Mucosa of gallbladder (tissue), 1 donor: ENCODE measurements around the gene LIFR. TPM values are rescaled to one million over a fixed set of nuclear protein-coding genes. Genes with fewer than 3 reads are reported as not detected.
A peak's percentile ranks its signal among the peaks of the same experiment; 100 is the strongest.

Experiments
- DNase-seq: peaks from one replicate; pipeline ENCODE4 v3.0.0-alpha.2; 2020; ENCODE audit warnings: low spot score
- total RNA-seq: library from RNA; stranded (reverse); gene quantifications from one replicate; pipeline ENCODE4 v1.2.1, GENCODE V29; 2021
- donor health status: DM: no; HTN: no; CAD: no.

The LIFR gene
- total RNA-seq, 1 donor from 2014 or later = 58.0 TPM

DNA sequence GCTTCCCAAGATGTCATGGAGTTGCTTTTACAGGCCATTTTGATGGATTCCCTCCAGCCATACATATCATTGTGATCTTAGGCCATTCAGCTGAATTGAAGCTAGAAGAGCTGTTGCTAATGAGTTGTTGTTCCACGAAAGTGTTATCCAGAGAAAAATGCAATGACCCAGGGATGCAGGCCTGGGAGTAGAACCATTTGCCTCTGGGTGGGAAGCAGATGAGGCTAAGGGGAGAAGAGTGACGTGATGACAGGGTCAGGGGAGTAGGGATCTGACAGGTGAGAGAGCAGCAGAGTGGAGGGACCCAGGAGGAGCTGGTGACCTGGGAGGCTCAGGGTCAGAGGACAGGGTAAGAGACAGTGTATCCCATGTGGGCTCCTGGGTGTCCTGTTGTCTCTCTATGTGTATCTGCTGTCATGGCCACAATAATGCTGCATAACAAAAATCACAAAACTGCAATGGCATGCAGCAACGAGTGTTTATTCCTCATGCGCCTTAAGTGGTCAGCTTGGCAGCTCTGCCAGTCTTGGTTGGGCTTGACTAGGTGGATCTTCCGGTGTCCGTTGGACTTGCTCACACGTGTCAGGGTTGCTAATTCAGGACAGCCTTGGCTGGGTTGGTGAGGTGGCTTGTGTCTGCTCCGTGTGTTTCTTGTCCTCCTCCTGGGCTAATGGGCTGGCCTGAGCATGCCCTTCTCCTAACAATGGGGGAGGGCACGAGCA, 90.6 kb downstream of the LIFR start:
- DNase-seq = no peak

DNA sequence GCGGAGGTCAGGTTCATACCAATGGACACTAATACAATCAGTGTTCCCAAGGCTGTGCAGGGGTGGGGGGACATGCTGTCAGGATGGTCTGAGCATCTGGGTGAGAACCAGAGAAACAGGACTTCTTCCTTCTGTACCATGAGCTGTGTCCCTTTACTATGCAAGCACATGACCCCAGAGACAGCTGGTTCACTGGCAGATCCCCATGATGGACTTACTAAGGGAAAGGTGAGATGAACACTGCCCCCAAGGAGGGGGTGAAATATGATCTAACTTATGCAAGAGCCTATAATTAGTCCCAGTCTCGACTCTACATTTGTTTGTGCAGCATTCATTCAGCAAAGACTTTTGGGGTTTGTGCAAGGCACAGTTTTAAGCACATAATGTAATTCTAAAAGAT, 91.4 kb downstream of the LIFR start:
- no peak for DNase-seq

DNA sequence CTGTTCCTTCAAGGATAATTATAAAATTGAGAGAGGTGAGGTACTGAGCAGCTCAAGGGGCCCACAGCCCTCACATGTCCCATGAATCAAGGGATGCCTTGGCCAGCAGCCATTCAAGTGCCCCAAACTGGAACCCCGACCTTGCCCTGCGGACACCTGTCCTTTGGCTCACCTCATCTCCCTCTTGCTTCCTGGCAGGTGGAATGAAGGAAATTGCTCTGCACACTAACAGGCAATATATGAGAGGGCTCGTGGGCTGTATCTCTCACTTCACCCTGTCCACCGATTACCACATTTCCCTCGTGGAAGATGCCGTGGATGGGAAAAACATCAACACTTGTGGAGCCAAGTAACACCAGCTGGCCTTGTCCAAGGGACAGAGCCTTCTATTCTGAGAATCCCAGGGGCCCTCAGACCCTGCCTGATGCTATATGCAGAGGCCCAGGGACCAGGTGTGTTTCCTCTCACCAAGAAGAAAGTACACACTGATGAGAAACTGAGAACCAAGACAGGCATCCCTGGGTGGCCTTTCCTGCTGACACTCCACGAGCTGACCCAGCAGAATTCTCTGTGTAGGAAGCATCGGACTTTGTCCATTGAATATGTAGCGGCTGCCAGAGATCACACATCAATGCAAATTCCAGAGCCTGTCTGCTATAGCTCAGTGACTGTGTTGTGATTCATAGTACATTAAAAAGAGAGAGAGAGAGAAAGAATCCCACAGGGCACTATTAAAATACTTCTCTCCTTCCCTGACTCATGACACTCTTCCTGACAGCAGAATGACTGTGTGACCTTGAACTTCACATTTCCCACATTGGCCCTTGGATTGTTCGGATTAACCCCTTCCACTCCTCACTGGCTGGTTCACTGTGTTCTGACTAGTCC, 92.6 kb downstream of the LIFR start:
- peak; percentile 82 for DNase-seq

DNA sequence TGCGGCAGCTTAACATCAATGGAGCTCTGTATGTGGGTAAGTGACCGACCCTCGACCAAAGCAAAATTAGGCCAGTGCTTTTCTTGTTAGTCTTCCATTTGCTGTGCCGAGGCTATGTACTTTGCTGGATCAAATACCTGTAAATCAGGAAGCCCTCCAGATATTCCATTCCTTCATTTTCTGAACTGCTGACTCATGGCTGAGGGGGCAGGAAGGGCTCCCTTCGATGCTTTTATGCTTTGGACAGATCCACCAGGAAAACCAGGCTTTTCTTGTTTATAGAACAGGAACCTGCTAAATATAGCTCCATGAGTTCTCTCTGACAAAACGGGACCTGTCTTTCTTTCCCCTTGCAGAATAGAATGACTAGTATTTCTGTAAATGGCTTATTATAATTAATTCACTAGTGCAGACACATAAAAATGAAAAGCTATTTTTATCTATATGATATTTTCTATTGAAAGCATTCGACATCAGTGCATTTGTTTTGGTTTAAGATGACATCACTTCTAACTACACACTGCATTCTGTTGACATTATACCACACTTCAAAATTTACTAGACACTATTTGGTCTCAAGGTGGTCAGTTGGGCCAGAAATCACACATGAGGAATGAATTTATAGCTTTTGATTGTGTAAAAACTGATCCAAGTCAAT, 93.3 kb downstream of the LIFR start:
- no peak for DNase-seq

- no peak for DNase-seq
Observed at GRCh38 chr5:38458174-38458573, 98.3 kb downstream of the LIFR start.

DNA sequence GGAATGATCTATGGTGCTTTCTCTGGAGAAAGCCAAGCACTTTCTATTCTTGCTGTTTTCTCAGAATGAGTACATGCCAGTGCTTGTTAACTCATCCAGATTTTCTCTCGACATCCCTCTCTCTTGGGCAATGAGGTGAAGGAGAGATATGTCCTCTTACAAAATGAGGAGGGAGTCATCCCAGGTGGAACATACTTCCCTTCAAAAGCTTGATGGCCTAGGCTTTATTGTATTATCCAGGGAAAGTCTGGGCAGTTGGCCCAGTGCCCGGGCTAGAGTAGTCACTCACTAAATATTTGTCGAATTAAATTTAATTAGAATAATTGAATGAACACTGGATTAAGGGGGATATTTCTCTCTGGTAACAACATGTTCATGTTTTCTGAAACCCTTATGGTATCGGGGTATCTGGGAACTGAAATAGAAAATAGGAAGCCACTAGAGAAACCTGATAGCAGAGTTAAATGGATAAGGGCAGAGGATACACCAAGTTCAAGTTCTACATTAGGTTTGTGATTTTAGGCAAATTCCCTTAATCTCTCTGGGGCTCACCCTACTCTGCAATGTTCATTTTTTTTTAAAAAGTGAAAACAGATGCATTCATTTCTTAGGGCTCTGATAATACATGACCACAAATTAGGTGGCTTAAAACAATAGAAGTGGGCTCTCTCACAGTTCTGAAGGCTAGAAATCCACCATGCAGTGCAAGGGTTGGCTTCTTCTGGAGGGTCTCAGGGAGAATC, 99.6 kb downstream of the LIFR start:
- no peak for DNase-seq

- DNase-seq = no peak
Observed at GRCh38 chr5:38455796-38456330, 100.6 kb downstream of the LIFR start.

DNA sequence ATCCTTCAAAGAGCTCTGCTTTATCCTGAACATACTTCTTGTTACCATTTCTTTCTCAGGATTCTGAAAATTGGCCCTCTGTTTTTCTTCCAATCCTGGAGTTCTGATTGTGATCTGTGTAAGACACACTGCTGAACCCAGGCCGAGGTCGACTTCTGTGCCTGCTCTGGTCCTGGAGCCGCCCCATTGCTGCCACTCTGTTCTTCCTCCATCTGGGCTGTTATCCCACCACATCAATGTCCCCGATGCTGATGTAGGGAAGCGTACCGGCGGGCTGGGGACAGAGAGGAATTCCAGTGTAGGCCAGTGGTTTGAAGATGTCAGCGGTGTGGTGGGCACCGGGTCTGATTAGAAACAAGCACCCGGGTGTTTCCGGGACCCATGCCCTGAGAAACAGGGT, 102.5 kb downstream of the LIFR start:
- DNase-seq = no peak

GRCh38 chr5:38453506-38453905, 102.9 kb downstream of the LIFR start:
- no peak for DNase-seq

DNA sequence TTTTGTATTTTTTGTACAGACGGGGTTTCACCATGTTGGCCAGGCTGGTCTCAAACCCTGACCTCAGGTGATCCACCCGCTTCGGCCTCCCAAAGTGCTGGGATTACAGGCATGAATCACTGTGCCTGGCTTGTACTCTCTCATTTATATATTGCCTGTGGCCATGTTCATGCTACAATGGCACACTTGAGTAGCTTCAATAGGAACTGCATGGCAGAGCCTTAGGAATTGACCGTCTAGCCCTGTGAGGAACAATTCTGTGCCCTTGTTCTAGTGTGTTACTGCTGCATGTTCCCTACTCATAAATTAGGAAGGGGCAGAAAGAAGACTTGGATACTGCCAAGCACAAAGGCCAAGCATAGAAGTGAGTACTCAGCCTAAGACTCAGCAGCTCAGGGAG, 104.2 kb downstream of the LIFR start:
- no peak for DNase-seq

- no peak for DNase-seq
Observed at GRCh38 chr5:38451074-38451725, 105.2 kb downstream of the LIFR start.

- no peak for DNase-seq
Observed at GRCh38 chr5:38450627-38451026, 105.8 kb downstream of the LIFR start.

- DNase-seq = no peak
Observed at GRCh38 chr5:38448568-38449350, 107.7 kb downstream of the LIFR start.

- no peak for DNase-seq
Observed at GRCh38 chr5:38447786-38448185, 108.7 kb downstream of the LIFR start.

DNA sequence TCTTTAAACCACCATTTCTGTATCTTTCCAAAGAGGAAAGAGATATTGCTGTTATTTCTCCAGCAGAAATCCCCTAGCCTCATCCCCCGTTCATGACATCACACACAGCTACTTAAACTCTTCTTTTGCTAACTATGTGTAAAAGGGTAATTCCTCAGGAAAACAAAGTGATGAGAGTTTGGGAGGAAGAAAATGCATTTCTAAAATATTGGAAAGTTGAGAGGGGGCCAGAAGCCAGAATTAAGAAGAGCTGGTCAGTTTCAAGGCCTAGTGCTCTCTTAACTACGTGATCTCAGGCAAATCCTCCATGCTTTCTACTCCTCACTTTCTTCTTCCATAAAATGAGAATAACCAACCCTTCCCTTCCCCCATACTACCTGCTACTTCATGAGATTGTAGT, 109.4 kb downstream of the LIFR start:
- no peak for DNase-seq

- DNase-seq = no peak
Observed at GRCh38 chr5:38446029-38446522, 110.4 kb downstream of the LIFR start.

DNA sequence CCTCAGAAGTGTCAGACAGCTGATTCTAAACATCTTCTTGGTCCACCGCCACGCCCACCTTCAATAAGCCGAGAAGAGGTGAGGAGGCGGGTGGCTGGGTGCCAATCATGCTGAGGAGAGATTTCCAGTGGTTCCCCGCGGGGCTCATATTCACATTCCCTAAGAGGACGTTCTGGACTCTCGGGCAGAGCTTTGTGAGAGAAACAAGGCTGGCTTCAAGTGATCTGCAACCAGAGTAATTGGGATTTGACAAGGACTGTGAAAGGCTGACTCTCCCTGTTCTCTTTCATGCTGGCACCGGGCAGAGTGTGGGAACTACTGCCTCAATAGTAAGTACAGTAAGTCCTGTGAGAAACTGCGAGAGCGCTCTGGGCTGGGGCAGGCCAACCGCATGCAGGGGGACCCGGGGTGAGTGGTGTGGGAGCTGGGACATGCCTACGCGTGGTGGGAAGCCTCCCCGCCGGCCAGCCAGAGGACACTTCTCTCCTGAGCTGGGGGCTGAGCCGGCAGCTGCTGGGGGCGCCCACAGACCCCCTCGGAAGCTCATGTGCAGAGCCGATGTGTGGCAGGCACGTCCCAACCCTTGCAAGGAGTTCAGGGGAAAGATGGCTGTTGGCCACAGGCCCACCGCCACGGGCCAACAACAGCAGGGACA, 110.9 kb downstream of the LIFR start:
- no peak for DNase-seq

DNA sequence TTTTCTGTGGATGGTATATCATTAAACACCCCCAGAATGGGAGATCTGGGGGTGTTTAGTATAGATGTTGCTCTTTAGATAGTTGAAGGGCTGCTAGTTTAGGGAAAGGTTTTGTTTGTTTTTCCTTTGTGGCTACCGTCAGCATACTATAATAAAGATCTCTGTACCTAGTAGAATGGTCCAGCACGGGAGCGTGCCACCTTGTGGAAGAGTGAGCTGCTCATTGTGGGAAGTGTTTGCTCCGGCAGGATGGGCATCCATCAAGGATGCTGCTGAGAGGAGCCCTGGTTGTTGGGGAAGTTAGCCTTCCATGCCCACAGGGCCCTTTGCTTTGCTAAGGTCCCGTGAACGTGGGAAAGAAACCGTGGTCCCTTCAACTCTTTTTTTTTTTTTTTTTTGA, 113.1 kb downstream of the LIFR start:
- DNase-seq = no peak

DNA sequence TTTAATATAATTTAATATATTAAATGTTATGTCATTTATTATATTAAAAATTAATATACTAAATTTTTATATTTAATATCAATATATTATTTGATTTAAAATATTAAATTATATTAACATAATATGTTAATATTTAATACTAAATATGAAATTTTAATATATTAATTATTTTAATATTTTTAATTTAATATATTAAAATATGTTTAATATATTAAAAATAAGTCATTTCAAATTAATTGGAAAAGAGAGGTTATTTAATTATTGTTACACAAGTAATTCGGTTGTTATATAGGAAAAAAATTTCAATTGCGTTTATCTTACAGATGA, 114.2 kb downstream of the LIFR start:
- DNase-seq = no peak
